ENCODE measurements around the gene CLIC4. TPM values are rescaled to one million over a fixed set of nuclear protein-coding genes. Genes with fewer than 3 reads are reported as not detected.

Gene CLIC4
- total and polyA plus RNA-seq, 8 donors, result 12.0 to 86.7 (median 24.8) TPM

DNA sequence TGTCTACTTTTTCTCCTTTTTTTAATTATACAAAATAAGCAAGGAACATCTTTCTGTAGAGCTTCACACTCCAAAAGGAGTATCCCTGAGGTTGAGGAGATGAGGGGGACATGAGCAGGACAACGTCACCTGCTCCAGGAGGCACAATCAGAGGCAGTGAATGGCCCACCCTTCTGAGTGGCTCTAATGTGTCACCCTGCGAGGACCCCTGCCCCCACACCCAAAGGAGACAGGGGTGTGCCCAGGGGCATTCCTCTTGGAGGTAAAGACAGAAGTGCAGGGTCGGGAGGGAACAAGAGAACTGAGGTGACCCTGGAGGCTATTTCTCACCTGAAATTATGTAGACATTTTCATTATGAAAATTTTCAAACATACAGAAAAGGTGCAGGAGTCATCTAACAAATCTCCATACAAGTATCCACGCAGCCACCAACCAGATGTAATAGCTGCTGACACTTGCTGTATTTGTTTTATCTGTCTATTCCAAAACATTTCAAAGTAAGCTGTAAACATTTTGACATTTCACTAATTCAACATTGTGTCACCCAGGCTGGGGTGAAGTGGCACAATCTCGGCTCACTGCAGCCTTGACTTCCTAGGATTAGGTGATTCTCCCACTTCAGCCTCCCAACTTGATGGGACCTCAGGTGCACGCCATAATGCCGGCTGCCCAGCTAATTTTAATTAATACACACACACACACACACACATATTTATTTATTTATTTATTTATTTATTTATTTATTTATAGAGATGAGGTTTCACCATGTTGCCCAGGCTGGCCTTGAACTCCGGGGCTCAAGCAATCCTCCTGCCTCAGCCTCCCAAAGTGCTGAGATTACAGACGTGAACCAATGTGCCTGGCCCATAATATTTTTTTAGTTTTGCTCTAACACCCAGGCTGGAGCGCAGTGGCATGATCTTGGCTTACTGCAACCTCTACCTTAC, 114.1 kb downstream of the CLIC4 start:
- Histone ChIP-seq H3K4me3 (no peak overlapping the region), H3K27ac (no peak overlapping the region), H3K9me3 (no peaks in the 10 kb centered on the region), H3K27me3 (no peaks in the 10 kb centered on the region), H3K36me3 (no peaks in the 10 kb centered on the region), H3K4me1 (no peaks in the 10 kb centered on the region)
- ATAC-seq, result no peak
- no peak for DNase-seq
- intact Hi-C loops (cut with DNase I), result loop anchor here in 2 of 3 donors (10.0 kb wide), 2 partner anchors 245 to 335 kb away; no protein-coding TSS in a partner anchor
- TF ChIP-seq, protein P1, sequence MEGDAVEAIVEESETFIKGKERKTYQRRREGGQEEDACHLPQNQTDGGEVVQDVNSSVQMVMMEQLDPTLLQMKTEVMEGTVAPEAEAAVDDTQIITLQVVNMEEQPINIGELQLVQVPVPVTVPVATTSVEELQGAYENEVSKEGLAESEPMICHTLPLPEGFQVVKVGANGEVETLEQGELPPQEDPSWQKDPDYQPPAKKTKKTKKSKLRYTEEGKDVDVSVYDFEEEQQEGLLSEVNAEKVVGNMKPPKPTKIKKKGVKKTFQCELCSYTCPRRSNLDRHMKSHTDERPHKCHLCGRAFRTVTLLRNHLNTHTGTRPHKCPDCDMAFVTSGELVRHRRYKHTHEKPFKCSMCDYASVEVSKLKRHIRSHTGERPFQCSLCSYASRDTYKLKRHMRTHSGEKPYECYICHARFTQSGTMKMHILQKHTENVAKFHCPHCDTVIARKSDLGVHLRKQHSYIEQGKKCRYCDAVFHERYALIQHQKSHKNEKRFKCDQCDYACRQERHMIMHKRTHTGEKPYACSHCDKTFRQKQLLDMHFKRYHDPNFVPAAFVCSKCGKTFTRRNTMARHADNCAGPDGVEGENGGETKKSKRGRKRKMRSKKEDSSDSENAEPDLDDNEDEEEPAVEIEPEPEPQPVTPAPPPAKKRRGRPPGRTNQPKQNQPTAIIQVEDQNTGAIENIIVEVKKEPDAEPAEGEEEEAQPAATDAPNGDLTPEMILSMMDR (IDR thresholded peaks at IDR 0.05), result no peak
- no peak for FAIRE-seq
- WGBS, 2 donors, result 66 to 72% methylated on average over 10 of the region's 10 CpGs

DNA sequence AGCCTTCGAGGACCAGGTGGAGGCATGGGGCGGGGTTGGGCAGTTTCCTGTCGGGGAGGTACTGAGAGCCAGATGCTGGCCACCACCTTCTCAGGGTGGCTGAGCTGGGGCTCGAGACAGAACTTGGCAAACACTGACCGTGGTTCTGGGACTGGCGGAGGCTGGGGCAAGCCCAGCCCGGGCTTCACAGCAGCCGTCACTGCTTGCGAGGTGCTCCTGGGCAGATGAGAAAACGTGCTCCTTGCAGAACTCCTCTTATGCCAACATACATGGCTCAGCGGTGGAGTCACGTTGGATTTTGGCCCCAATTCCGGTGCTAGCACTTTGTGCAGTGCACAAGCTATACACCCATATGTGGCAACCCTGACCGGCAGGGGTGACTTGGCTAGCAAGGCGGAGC, 115.6 kb downstream of the CLIC4 start:
- no peak for DNase-seq
- ATAC-seq, result no peak
- FAIRE-seq, result no peak
- Histone ChIP-seq H3K27ac (no peak overlapping the region), H3K27me3 (no peaks in the 10 kb centered on the region), H3K36me3 (no peaks in the 10 kb centered on the region), H3K4me3 (no peak overlapping the region), H3K4me1 (no peaks in the 10 kb centered on the region), H3K9me3 (no peaks in the 10 kb centered on the region)
- intact Hi-C loops (cut with DNase I), result loop anchor here in 1 of 3 donors (10.0 kb wide), 1 partner anchor 334 kb away; no protein-coding TSS in a partner anchor
- 69 to 79% methylated on average over 15 of the region's 15 CpGs for WGBS, 2 donors
- TF ChIP-seq, protein P1 (IDR thresholded peaks at IDR 0.05), result no peak

DNA sequence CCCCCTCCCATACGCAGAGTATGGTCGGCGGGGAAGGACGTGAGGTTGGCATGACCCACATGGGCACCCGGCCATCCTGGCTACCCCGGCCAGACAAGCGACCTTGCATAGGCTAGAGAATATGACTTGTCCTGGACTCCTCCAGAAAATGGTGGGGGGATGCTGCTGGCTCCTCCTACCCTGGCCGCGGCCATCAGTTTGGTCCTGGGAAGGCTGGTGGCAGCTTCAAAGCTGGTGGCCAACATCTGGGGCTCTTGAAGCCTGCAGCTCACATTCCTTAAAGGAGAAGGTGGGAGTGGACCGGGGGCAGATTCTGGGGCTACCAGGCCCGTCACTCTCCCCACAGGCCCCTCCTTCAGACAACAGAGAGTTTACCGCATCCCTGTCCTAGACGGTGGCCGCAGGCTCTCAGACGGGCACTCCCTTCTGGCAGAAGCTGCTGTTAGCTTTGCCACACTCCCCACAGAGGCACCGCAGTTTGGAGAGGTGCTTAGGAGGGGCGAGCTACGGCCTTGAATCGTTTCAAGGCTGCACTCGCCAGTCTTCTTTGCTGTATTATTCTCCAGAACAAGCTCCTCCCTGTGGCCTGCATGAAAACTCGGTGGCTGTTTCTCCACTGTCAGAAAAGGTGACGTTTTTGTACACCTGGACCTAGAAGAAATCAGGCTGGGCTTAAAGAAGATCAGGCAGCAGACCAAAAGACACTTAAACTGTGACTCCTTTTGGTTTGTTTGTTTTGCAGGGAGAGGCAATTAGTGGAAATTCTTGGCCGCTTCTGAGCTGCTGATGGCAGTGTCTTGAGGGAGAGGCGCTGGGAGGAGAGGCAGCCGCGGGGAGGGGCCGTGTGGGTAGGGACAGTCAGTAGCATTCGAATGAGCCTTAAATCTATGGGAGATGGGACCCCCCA, 116.8 kb downstream of the CLIC4 start:
- H3K36me3 ChIP-seq, result no peaks in the 10 kb centered on the region
- H3K27ac ChIP-seq, result no peak overlapping the region
- TF ChIP-seq, protein P1 (IDR thresholded peaks at IDR 0.05), result no peak
- DNase-seq (no peak), ATAC-seq (no peak), FAIRE-seq (no peak)
- no peaks in the 10 kb centered on the region for H3K4me1 ChIP-seq
- H3K9me3 ChIP-seq, result no peaks in the 10 kb centered on the region
- no peaks in the 10 kb centered on the region for H3K27me3 ChIP-seq
- no peak overlapping the region for H3K4me3 ChIP-seq
- intact Hi-C loops (cut with DNase I), result loop anchor here in 1 of 3 donors (10.0 kb wide), 1 partner anchor 333 kb away; no protein-coding TSS in a partner anchor
- 48 to 58% methylated on average over 28 of the region's 28 CpGs for WGBS, 2 donors

- H3K36me3 ChIP-seq, result no peaks in the 10 kb centered on the region
- intact Hi-C loops (cut with DNase I), result loop anchor here in 1 of 3 donors (10.0 kb wide), 1 partner anchor 332 kb away; no protein-coding TSS in a partner anchor
- no peak for ATAC-seq
- no peak overlapping the region for H3K27ac ChIP-seq
- WGBS, 2 donors, result 83 to 90% methylated on average over 12 of the region's 12 CpGs
- TF ChIP-seq, protein P1 (IDR thresholded peaks at IDR 0.05), result no peak
- no peaks in the 10 kb centered on the region for H3K9me3 ChIP-seq
- H3K4me1 ChIP-seq, result no peaks in the 10 kb centered on the region
- DNase-seq, result no peak
- H3K27me3 ChIP-seq, result no peaks in the 10 kb centered on the region
- FAIRE-seq, result no peak
- H3K4me3 ChIP-seq, result no peak overlapping the region
These were observed 117.7 kb downstream of the CLIC4 start for GRCh38 chr1:24862775-24863483.

Data from pancreas (tissue), 10 donors.